Body of pancreas (tissue), 4 donors: ENCODE measurements around the gene SRD5A1.

Experiments used
- CTCF ChIP-seq, 7 experiments: fragments of 450-650 bp in 4 of 7; fragments of 200-600 bp in 3 of 7; sonication (generic) in 3 of 7; IDR thresholded peaks; one replicate each; pipeline ENCODE4 v1.5.1; 2016 to 2019; ENCODE audit warnings: antibody characterized with exemption in 7 of 7
- POLR2A ChIP-seq, 3 donors: fragments of 450-650 bp; IDR thresholded peaks; one replicate each; pipeline ENCODE4 v1.6.1; 2016; ENCODE audit warnings: antibody characterized with exemption in 3 of 3, mild to moderate bottlenecking in 2 of 3

DNA sequence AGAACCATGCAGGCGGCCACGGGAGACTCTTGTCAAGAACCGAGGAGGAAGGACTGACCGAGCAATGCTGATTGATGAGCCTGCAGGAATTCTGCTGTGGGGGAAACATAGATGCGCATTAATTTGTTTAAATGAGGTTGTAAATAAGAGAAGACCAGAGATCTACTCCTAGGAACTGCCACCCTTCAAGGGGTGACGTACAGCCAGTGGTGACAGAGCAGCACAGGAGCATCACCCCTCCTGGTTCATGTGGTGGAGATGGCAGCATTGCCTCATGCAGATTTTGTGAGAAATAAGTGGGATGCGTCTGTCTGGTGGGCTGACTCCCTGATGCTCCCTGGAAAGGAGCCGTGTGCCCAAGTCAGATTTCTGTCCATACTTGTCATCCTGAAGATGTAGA is 22.2 kb downstream of the SRD5A1 start:
- TF ChIP-seq CTCF (IDR thresholded peaks at IDR 0.05) (no peak), POLR2A (IDR thresholded peaks at IDR 0.05) (no peak)
